GM18526 (cell line): ENCODE results near the gene LRRC74B.

ENCODE experiments used
- POLR2A ChIP-seq: IDR thresholded peaks from 3 replicates; pipeline ENCODE4 v1.6.1; 2011; ENCODE audit not compliant: insufficient read length; ENCODE audit errors: extremely low read depth

The LRRC74B gene

DNA sequence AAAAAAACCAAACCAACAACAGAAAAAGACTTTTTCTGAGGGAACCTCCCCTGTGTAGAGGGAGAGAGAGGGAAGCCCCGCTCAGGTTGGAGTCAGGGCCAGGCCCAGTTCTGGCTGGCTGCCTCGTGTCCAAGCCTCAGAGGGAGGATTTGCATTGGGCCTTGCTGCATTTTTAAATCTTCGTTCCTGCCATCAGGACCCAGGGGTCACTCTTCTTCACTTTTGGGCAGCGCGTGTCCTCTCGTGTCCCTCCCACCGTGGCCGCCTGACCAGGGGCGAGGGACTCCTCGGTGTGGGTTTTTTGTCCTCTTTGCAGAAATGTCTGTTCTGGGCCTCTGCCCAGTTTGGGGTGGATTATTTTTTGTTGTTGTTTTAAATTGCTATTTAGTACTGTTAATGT is 57.9 kb downstream of the LRRC74B start:
- TF ChIP-seq POLR2A = no peak

DNA sequence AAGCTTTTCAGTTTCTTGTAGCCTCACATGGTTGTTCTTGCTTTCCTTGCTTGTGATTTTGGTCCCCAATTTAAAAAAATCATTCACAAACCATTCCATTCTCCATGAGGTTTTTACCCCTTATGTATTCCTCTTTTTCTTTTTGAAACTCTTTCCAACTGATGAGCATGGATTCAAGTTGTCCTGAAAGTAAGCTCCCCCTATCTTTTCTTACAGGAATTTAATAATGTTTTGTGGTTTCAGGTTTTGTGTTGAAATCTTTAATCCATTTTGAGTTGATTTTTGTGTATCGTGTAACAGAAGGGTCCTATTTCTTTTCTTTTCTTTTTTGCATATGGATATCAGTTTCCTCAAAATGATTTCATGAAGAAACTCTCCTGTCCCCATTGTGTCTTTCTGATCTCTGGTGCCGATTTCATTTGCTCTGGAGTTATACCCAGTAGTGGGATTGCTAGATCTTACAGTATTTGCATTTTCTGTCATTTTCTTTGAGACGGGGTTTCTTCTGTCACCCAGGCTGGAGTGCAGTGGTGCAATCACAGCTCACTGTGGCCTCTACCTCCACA is 58.5 kb downstream of the LRRC74B start:
- no peak for TF ChIP-seq POLR2A

DNA sequence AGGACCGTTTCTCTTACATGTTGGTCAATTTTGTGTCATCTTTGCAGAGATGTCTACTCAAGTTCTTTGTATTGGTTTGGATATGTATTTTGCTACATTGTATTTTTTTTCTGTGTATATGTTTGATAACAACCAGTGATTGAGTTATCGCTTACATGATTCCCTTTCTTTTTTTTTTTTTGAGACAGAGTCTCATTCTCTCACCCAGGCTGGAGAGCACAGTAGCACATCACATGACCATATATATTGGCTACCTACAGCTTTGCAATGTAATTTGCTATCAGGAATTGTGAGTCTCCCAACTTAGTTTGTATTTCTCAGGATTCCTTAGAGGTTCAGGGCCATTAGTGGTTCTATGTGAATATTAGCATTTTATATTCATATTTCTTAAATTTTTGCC is 59.5 kb downstream of the LRRC74B start:
- TF ChIP-seq POLR2A = no peak

DNA sequence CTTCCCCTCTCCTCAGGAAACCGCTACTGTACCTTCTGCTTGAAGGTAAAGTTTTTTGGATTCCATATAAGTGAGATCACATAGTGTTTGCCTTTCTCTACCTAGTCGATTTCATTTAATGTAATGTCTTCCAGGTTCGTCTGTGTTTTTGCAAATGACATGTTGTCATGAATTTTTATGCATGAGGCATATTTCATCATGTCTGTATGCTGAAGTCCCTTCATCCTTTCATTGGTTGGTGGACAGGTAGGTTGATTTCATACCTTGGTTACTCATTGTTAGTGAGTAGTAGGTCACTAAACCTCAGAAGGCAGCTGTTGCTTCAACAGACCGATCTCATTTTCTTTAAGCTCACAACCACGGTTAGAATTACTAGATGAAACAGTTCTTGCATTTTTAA is 60.3 kb downstream of the LRRC74B start:
- TF ChIP-seq POLR2A = no peak

DNA sequence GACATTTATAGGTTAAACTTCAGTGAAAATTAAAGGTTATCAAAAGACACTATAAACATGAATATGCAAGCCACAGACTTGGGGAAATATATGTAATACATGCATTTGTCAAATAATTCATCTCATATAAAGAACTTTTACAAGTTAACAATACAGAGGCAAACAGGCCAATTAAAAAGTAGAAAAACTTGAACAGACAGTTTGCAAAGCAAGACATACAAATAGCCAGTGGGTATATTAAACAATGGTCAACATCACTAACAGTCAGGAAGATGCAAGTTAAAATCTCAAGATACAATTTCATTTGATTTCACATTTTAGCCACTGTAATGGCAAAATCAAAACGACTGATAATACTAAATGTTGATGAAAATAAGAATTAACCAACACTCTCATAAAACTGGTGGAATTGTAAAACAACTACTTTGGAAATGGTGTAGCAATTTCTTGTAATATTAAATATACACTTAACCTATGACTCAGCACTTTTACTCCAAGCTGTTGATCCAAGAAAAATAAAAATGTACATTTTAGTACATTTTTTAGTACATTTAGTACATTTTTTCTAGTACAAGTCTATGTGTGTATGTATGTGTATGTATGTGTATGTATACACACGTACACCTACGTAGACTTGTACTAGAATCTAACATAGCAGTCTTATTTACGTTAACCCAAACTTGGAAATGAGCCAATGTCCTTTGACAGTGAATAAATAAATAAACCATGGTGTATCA is 62.8 kb downstream of the LRRC74B start:
- TF ChIP-seq POLR2A = no peak
